ENCODE results near the gene PLXDC2.

Gene PLXDC2

DNA sequence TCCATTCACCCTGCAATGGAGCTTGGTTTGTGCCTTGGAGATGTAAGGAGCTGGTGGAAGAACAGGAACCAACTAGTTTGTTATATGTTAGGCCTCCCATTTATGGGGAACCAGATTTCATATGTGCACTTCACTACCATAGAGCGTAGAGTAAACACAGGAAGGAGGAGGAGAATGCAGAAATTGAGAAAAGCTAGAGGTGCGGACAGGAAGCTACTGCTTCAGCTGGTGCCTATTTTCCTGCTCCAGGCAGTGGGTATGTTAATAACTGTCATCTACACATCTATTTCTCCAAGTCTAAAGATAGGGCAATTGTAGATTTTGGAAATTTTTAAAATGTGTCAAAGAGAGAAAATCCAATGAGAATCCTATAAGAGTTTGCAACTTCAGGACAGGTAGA lies 482.2 kb downstream of the PLXDC2 start:
- no peak for DNase-seq

DNA sequence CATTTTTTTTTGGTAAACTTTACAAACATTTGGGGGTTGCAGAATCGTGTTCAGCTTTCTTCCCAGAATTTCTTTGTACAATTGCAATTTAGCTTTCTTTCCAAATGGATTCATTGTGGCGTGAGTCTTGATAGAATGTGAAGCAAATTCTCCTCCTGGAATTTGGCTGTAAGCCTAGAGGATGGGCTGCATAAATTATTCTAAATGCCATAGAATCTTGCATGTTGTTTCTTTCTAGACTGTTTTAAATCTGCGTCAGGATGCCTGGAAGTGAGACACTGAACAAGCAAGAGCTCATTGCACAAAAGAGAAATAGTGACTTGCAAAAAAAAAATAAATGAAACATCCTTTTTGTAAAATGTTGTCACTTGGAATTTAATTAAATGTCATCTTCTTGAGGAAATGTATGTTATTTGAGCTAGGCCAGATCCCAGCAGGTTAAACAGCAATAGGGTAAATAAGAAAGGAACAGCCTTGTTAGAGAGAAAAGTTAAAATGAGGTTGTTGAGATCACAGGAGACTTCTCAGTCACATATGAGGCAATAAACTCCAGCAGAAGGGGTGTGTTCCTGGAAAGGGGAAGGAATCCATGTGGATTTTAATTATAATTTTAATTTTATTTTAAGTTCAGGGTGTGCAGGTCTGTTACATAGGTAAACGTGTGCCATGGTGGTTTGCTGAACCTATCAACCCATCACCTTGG lies 483.0 kb downstream of the PLXDC2 start:
- DNase-seq, result no peak

DNA sequence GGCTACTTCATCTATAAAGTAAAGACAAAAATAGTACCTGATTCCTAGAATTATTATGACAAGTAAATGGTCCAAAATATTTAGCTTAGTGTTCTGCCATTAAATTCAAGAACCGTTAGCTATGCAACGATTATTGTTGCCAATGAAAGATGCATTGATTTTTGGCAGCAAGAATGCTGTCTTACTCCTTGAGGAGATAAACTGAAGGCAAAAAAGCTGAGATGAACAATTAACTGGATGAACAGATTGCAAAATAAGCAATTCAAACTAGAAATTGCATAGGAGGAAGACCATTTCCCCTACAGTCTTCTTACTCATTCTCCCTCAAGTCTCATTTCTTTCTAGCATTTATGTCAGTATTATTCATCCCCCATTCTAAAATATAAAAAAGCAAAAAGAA lies 484.5 kb downstream of the PLXDC2 start:
- no peak for DNase-seq

DNA sequence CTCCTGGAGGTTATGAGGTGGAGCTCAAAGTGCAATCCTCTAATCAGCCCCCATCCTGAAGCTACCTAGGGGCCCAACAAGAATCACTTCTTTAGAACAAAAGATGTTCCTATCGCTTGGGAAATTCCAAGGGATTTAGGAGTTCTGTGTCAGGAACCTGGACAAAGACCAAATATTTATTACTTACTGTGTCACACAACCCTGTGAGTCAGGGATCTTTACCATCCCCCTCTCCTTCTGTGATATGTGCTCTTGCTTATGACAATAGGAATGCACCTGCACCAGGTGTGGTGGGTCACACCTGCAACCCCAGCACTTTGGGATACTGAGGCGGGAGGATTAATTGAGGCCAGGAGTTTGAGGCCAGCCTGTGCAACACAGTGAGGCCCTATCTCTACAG lies 485.8 kb downstream of the PLXDC2 start:
- no peak for DNase-seq

DNA sequence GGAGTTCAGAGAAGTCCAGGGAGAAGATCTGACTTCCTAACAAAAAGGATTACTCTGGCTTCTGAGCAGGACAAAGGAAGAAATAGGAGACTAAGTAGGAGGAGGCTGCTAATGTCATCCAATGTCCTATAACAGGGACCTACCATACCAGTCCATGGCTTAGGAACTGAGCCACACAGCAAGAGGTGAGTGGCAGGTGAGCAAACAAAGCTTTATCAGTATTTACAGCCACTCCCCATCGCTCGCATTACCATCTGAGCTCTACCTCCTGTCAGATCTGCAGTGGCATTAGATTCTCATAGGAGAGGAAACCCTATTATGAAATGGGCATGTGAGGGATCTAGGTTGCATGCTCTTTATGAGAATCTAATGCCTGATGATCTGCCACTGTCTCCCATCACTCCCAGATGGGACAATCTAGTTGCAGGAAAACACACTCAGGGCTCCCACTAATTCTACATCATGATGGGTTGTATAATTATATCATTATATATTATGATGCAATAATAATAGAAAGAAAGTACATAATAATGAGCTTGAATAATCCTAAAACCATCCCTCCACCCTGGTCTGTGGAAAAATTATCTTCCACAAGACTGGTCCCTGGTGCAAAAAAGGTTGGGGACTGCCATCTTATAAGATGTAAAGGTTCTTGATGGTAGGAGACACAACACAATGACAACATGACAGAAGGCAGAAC lies 487.4 kb downstream of the PLXDC2 start:
- DNase-seq, result no peak

DNA sequence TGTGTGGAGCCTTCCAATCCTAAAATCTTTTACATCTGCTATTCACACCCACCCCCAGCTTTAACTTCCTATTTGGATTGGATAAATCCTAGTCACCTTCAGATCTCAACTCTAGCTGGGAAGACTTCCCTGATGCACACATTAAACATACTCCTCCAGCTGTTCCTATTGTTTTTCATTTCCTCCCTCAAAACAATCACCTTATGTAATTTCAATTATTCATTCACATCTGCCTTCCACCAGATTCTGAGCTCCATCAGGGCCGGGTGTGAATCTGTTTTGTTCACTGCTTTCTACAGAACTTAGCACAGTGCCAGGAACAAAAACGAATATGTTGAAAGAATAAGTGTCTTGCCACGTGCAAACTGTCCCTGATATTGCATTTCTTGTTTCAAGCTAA lies 497.4 kb downstream of the PLXDC2 start:
- no peak for DNase-seq

DNA sequence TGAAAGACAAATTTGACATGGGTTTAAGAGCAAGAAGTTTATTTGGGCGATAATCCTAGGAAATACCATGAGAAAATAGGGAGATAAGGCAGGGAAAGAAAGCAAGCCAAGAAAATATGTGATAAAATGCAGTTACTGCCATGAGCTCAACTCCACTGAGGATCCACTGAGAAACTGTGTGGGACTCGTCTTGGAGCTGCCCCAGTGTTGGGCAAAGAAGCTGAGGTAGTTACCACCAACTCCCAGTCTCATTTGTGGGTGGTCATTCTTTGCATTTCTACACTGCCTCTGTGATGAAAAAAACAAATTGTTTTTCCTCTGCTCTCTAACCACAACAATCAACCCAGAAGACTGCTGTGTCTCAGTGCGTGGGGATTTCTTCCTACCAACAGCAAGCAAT lies 498.2 kb downstream of the PLXDC2 start:
- DNase-seq, result no peak

DNA sequence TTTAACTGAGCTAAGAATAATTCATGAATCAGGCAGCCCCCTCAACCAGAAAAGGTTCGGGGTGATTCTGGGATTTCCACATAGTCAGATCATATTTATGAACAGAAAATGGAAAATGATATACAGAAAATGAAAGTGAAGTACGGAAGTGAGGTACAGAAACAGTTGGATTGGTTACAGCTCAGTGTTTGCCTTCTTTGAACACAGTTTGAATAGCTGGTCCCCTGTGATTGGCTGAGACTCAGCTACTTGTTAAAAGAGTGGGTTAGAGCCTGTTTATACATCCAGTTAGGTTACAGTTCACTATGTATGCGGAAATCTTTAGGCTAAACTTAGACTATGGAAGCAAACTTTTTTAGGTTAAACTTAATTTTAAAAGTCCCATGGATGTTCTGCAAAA lies 511.7 kb downstream of the PLXDC2 start:
- DNase-seq, result no peak

DNA sequence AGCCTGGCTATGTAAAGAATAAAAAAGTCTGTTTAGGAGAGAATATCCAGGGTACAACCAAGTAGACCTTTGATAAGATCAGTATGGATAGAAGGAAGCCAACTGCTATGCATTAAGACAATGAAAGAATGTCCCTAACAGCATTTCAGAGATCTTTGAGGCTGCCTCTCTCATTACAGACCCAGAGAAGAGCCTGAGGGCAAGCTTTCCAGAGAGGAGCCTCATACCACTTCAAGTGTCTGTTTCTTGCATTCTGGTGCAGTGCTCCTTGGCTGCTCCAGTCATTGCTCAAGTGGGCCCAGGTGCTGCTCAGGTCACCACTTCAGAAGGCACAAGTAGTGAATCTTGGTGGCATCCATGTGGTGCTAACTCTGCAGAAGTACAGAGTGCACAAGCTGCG lies 514.0 kb downstream of the PLXDC2 start:
- DNase-seq, result no peak

DNA sequence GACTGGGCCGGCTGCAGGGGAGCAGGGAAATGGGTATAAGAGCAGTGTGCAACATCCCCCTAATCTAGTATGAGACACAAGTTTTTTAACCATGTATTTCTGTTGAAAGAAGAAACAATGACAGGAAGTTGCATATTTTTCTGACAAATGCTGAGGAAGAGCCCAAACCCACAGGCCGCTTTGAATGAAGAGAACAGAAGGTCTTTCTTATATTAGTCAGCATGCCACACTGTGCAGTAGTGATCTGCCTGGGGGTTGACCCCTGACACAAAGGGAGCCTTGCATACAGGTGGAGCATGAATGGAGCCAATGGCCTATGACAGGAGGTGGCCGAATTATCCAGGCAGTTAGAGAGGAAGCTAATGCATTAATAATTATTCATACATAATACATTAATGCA lies 518.3 kb downstream of the PLXDC2 start:
- no peak for DNase-seq
